ENCODE results near the gene ZDHHC7. TPM values are rescaled to one million over a fixed set of nuclear protein-coding genes. Genes with fewer than 3 reads are reported as not detected.

Gene ZDHHC7
- total RNA-seq, 2 experiments from 2014 or later: 20.7 to 23.6 TPM

- ChIA-PET POLR2A (interaction anchor here (0.5 kb wide), 1 partner anchor 682 kb away, joined by 3 read pairs; no protein-coding TSS in a partner anchor), CTCF (interaction anchor here (1.6 to 1.9 kb wide), 2 partner anchors 12 to 13 kb away, joined by 5 read pairs; no protein-coding TSS in a partner anchor)
- intact Hi-C loops (cut with micrococcal nuclease): loop anchor here (5.0 kb wide), 1 partner anchor 213 kb away; no protein-coding TSS in a partner anchor
- DNase-seq (no peak), ATAC-seq (no peak)
- TF ChIP-seq CTCF (IDR thresholded peaks at IDR 0.05): no peak
- H3K4me3 Mint-ChIP-seq: no peak overlapping the region
- peaks cover 5% of the 10 kb centered on the region for H3K9me3 Mint-ChIP-seq
- H3K36me3 Mint-ChIP-seq (ENCODE audit: low read depth): no peaks in the 10 kb centered on the region
- peaks cover 1% of the 10 kb centered on the region for H3K27me3 Mint-ChIP-seq
- no peak overlapping the region for H3K27ac Mint-ChIP-seq
- H3K4me1 Mint-ChIP-seq (ENCODE audit: low read depth): peaks cover 4% of the 10 kb centered on the region
These were observed 45.6 kb downstream of the ZDHHC7 start for GRCh38 chr16:84965428-84966415.

DNA sequence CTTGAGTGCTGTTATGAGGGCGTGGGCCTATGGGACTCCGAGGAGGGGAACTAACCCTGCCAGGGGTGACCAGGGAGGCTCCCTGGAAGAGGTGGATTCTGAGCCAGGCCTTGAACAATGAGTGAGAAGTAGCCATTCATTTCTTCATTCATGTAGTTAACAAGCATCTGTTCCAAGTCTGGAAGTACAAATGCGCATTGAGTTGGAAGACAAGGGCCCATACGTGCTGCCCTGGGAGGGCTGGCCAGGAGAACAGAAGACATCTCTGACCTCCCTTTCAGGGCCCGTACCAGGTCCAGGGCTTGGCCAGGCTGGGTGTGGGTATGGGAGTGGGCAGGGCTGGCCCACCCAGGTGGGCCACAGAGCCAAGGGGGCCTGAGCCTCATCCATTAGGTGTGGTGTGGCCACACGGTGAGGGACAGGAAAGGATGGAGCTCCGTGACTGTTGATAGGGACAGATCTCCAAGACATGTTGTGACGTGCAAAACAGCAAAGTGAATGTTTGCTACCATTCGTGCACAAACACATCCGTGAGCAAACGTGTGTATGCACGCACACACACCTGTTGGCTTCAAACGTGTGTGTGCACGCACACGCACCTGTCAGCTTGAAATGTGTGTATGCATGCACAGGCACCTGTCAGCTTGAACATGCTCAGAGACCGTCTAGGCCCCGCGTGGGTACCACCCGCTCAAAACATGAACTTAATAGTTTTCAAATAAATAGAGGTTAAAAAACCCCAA, 46.8 kb downstream of the ZDHHC7 start:
- peaks cover 1% of the 10 kb centered on the region for H3K27me3 Mint-ChIP-seq
- no peak overlapping the region for H3K4me3 Mint-ChIP-seq
- no peaks in the 10 kb centered on the region for H3K36me3 Mint-ChIP-seq (ENCODE audit: low read depth)
- peaks cover 3% of the 10 kb centered on the region for H3K4me1 Mint-ChIP-seq (ENCODE audit: low read depth)
- CTCF ChIA-PET: interaction anchor here (1.6 kb wide), 1 partner anchor 12 kb away, joined by 5 read pairs; no protein-coding TSS in a partner anchor
- TF ChIP-seq CTCF (IDR thresholded peaks at IDR 0.05): no peak
- intact Hi-C loops (cut with micrococcal nuclease): loop anchor here (5.0 kb wide), 1 partner anchor 212 kb away; no protein-coding TSS in a partner anchor
- POLR2A ChIA-PET: no interaction called here
- no peak overlapping the region for H3K27ac Mint-ChIP-seq
- ATAC-seq (no peak), DNase-seq (no peak)
- H3K9me3 Mint-ChIP-seq: peaks cover 5% of the 10 kb centered on the region

- ChIA-PET POLR2A (no interaction called here), CTCF (interaction anchor here (0.6 to 1.7 kb wide), 6 partner anchors 8 to 647 kb away, joined by 3 to 10 read pairs (median 4); no protein-coding TSS in a partner anchor)
- no peaks in the 10 kb centered on the region for H3K36me3 Mint-ChIP-seq (ENCODE audit: low read depth)
- no peak for TF ChIP-seq CTCF (IDR thresholded peaks at IDR 0.05)
- H3K4me3 Mint-ChIP-seq: no peak overlapping the region
- ATAC-seq (no peak), DNase-seq (no peak)
- H3K27me3 Mint-ChIP-seq: peaks cover 1% of the 10 kb centered on the region
- H3K9me3 Mint-ChIP-seq: peaks cover 5% of the 10 kb centered on the region
- H3K4me1 Mint-ChIP-seq (ENCODE audit: low read depth): peaks cover 3% of the 10 kb centered on the region
- H3K27ac Mint-ChIP-seq: no peak overlapping the region
- intact Hi-C loops (cut with micrococcal nuclease): no loop called here
These were observed 48.3 kb downstream of the ZDHHC7 start for GRCh38 chr16:84963066-84963465.

- H3K4me3 Mint-ChIP-seq: no peak overlapping the region
- TF ChIP-seq CTCF (IDR thresholded peaks at IDR 0.05): no peak
- POLR2A ChIA-PET: no interaction called here
- DNase-seq: no peak
- H3K9me3 Mint-ChIP-seq: peaks cover 4% of the 10 kb centered on the region
- no peaks in the 10 kb centered on the region for H3K36me3 Mint-ChIP-seq (ENCODE audit: low read depth)
- intact Hi-C loops (cut with micrococcal nuclease): no loop called here
- no peak for ATAC-seq
- CTCF ChIA-PET: interaction anchor here (1.1 kb wide), 1 partner anchor 10 kb away, joined by 6 read pairs; no protein-coding TSS in a partner anchor
- peaks cover 3% of the 10 kb centered on the region for H3K4me1 Mint-ChIP-seq (ENCODE audit: low read depth)
- H3K27ac Mint-ChIP-seq: no peak overlapping the region
- H3K27me3 Mint-ChIP-seq: peaks cover 1% of the 10 kb centered on the region
These were observed 50.4 kb downstream of the ZDHHC7 start for GRCh38 chr16:84960942-84961341.

Data from activated CD8-positive, alpha-beta T cell treated with anti-CD3 and anti-CD28 coated beads for 36 hours (primary cell).